Hepatocyte (in vitro differentiated cells): ENCODE data around the gene PHIP. TPM values are rescaled to one million over a fixed set of nuclear protein-coding genes. Genes with fewer than 3 reads are reported as not detected.

Experiments
- DNase-seq: peaks from one replicate; pipeline ENCODE4 v3.0.0-alpha.2; 2016; ENCODE audit warnings: low spot score
- H2AFZ ChIP-seq: fragments of 200-600 bp; sonication (generic); 2 replicates; pipeline ENCODE4 v1.6.0; 2016; ENCODE audit warnings: antibody characterized with exemption, mild to moderate bottlenecking
- H3K27ac ChIP-seq: fragments of 200-600 bp; sonication (generic); 2 replicates; pipeline ENCODE4 v1.5.1; 2016; ENCODE audit warnings: mild to moderate bottlenecking
- H3K27me3 ChIP-seq: fragments of 200-600 bp; sonication (generic); 2 replicates; pipeline ENCODE4 v1.6.1; 2016
- H3K36me3 ChIP-seq: fragments of 200-600 bp; sonication (generic); replicated peaks from 2 replicates; pipeline ENCODE4 v1.5.1; 2016; ENCODE audit warnings: low read depth; ENCODE audit not compliant: insufficient read depth
- H3K4me1 ChIP-seq: fragments of 200-600 bp; sonication (generic); 2 replicates; pipeline ENCODE4 v1.5.1; 2016; ENCODE audit warnings: mild to moderate bottlenecking, moderate library complexity; ENCODE audit not compliant: insufficient read depth
- H3K4me2 ChIP-seq: fragments of 200-600 bp; sonication (generic); 2 replicates; pipeline ENCODE4 v1.6.0; 2016
- H3K4me3 ChIP-seq: fragments of 200-600 bp; sonication (generic); 2 replicates; pipeline ENCODE4 v1.5.1; 2016; ENCODE audit warnings: mild to moderate bottlenecking
- H3K79me2 ChIP-seq: fragments of 200-600 bp; sonication (generic); 2 replicates; pipeline ENCODE4 v1.6.0; 2017; ENCODE audit warnings: mild to moderate bottlenecking
- H3K9me2 ChIP-seq: fragments of 200-600 bp; sonication (generic); replicated peaks from 2 replicates; pipeline ENCODE4 v1.6.0; 2017; ENCODE audit warnings: mild to moderate bottlenecking; ENCODE audit not compliant: insufficient read depth
- H3K9me3 ChIP-seq: fragments of 200-600 bp; sonication (generic); 2 replicates; pipeline ENCODE4 v1.5.1; 2016; ENCODE audit warnings: low read depth, mild to moderate bottlenecking
- H4K20me1 ChIP-seq: fragments of 200-600 bp; sonication (generic); 2 replicates; pipeline ENCODE4 v1.6.0; 2016; ENCODE audit warnings: mild to moderate bottlenecking; ENCODE audit not compliant: insufficient read depth, poor library complexity, severe bottlenecking
- EZH2 ChIP-seq: fragments of 200-600 bp; sonication (generic); IDR thresholded peaks from 2 replicates; pipeline ENCODE4 v1.6.1; 2016; ENCODE audit warnings: antibody characterized with exemption, mild to moderate bottlenecking, borderline replicate concordance
- EZH2phosphoT487 ChIP-seq: fragments of 200-600 bp; sonication (generic); IDR thresholded peaks from one replicate; pipeline ENCODE4 v1.6.1; 2018; ENCODE audit warnings: antibody characterized with exemption, mild to moderate bottlenecking, low read depth, moderate library complexity; ENCODE audit not compliant: unreplicated experiment, severe bottlenecking
- WGBS: methylation state at CpG from one replicate; pipeline ENCODE4 v1.1.6; 2016; ENCODE audit warnings: low lambda C conversion rate; ENCODE audit errors: missing lambda C conversion rate; 5-methylcytosine and 5-hydroxymethylcytosine counted together
- polyA plus RNA-seq: library from polyadenylated mRNA; unstranded; fragments of >200 nt; fragmentation: Nextera tagmentation; extraction: Ambion mirVana; gene quantifications from 2 replicates; pipeline ENCODE4 v1.2.1, GENCODE V29; 2016
- total RNA-seq: library from RNA; depleted of rRNA; stranded (reverse); fragments of >200 nt; gene quantifications from 2 replicates; pipeline ENCODE4 v1.2.3, GENCODE V29; 2014
- TF ChIP-seq, protein P1 (sequence below): fragments of 200-600 bp; sonication (generic); IDR thresholded peaks from 2 replicates; pipeline ENCODE4 v1.5.1; 2016; ENCODE audit warnings: antibody characterized with exemption, mild to moderate bottlenecking; ENCODE audit not compliant: poor library complexity

Gene PHIP
- total and polyA plus RNA-seq, 2 experiments from 2014 or later: 15.2 to 44.4 TPM

DNA sequence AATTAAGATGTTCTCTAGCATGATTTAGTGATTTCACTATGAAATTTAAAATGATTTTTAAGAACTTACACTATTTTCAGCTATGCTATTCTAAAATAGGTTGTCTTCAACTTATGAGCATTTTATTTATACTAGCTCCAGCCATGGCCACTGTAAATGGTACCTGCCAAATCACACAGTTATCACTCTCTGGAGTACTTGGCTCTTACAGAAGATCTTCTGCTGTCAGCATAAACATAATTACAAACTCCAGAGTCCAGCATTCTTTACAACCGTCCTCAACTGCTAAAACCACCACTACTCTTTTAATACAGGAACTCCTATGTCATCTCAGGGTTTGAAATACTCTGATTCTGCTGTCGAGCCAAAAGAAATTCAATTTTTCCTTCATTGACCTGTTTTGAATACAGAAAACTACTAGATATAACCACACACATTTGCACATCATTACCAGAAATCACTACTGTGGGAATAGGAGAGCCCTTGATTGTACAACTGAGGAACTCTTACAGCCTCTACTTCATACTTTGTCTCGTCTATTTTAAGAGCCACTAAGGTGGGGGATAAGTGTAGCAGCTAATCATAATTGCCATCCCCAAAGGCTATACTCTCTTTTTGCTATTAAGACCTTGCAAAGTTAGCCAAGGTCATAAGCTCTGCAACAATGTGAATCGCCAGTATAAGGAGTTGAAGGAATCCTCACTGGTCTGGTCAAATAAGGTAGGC lies 93.7 kb downstream of the PHIP start:
- Histone ChIP-seq H3K4me1 (no peaks in the 10 kb centered on the region), H3K79me2 (no peaks in the 10 kb centered on the region), H3K4me3 (no peak overlapping the region), H3K27ac (no peak overlapping the region), H3K36me3 (peaks cover 7% of the 10 kb centered on the region), H3K9me2 (no peaks in the 10 kb centered on the region), H2AFZ (no peak overlapping the region), H3K4me2 (no peak overlapping the region), H4K20me1 (no peaks in the 10 kb centered on the region), H3K9me3 (no peaks in the 10 kb centered on the region), H3K27me3 (no peaks in the 10 kb centered on the region)
- TF ChIP-seq, protein P1, sequence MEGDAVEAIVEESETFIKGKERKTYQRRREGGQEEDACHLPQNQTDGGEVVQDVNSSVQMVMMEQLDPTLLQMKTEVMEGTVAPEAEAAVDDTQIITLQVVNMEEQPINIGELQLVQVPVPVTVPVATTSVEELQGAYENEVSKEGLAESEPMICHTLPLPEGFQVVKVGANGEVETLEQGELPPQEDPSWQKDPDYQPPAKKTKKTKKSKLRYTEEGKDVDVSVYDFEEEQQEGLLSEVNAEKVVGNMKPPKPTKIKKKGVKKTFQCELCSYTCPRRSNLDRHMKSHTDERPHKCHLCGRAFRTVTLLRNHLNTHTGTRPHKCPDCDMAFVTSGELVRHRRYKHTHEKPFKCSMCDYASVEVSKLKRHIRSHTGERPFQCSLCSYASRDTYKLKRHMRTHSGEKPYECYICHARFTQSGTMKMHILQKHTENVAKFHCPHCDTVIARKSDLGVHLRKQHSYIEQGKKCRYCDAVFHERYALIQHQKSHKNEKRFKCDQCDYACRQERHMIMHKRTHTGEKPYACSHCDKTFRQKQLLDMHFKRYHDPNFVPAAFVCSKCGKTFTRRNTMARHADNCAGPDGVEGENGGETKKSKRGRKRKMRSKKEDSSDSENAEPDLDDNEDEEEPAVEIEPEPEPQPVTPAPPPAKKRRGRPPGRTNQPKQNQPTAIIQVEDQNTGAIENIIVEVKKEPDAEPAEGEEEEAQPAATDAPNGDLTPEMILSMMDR: no peak
- TF ChIP-seq EZH2phosphoT487: no peak
- DNase-seq: no peak
- WGBS: 82% methylated on average over 4 of the region's 4 CpGs

DNA sequence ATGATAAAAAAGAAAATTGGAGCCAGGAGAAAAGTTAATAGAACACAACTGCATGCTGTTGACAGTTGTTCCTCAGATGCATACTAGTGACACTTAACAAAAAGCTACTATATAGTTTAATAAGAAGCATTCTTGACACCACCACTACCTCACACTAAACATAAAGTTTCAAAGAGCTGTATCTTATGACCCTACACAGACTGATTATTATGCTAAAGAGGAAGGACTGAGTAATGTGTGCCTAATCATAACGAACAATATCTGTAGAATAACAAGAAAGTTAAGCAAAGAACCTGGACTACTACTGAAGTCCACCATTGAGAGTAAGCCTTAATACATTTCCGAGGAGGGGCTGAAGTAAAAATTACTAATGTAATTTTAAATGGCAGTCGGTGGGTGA lies 110.9 kb downstream of the PHIP start:
- Histone ChIP-seq H3K27ac (no peak overlapping the region), H3K4me1 (no peaks in the 10 kb centered on the region), H3K4me2 (no peak overlapping the region), H3K4me3 (no peak overlapping the region), H3K36me3 (no peaks in the 10 kb centered on the region), H2AFZ (no peak overlapping the region), H3K27me3 (no peaks in the 10 kb centered on the region), H3K9me2 (no peaks in the 10 kb centered on the region), H3K9me3 (no peaks in the 10 kb centered on the region), H4K20me1 (peaks cover 2% of the 10 kb centered on the region), H3K79me2 (peaks cover 4% of the 10 kb centered on the region)
- WGBS: 98% methylated on average over 3 of the region's 3 CpGs
- DNase-seq: no peak
- no peak for TF ChIP-seq EZH2phosphoT487
- TF ChIP-seq EZH2: no peak
- TF ChIP-seq, protein P1: no peak

DNA sequence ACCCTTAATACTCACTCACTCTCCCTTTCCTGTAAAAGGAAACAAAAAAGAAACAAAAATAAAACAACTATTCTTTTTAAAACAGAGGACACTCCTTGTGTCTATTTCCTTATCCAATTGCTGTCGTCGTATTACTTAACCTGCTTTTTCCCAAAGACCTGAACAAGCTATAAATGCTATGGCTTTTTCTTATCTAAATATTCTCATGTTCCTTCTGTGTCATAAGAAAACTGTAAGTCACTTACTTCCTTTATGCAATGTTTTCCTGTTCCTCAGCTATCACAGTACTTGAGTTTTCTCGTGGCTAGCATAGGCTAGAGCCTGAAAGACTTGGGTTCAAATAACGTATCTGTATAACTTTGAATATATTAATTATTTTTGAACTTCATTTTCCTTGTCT lies 111.5 kb downstream of the PHIP start:
- Histone ChIP-seq H3K27me3 (no peaks in the 10 kb centered on the region), H3K4me2 (no peak overlapping the region), H2AFZ (no peak overlapping the region), H3K27ac (no peak overlapping the region), H4K20me1 (peaks cover 2% of the 10 kb centered on the region), H3K9me3 (no peaks in the 10 kb centered on the region), H3K9me2 (no peaks in the 10 kb centered on the region), H3K79me2 (peaks cover 4% of the 10 kb centered on the region), H3K4me3 (no peak overlapping the region), H3K36me3 (no peaks in the 10 kb centered on the region), H3K4me1 (no peaks in the 10 kb centered on the region)
- TF ChIP-seq EZH2 (no peak), EZH2phosphoT487 (no peak)
- TF ChIP-seq, protein P1: no peak
- 96% methylated on average over 4 of the region's 4 CpGs for WGBS
- DNase-seq: no peak

DNA sequence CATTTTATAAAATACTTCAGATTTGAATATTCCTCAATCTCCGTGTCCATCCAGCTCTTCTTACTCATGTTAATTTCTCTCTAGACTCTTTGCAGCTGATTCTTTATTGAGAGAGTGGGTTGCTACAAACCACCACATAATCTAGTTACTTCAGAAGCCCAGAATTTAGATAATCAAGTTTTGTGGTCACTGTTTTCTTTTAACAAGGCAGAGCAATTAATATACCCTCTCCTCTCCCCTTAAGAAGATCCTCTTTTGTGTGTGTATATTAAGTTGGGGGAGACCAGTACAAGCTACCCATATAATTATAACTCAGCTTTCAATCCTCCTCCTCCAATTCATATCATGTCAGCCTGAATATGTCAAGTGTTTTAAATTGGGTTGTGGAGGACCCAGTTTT lies 115.6 kb downstream of the PHIP start:
- Histone ChIP-seq H2AFZ (no peak overlapping the region), H3K4me2 (no peak overlapping the region), H3K9me2 (no peaks in the 10 kb centered on the region), H3K79me2 (no peaks in the 10 kb centered on the region), H3K27ac (no peak overlapping the region), H3K27me3 (no peaks in the 10 kb centered on the region), H4K20me1 (no peaks in the 10 kb centered on the region), H3K36me3 (peaks cover 3% of the 10 kb centered on the region), H3K9me3 (no peaks in the 10 kb centered on the region), H3K4me1 (no peaks in the 10 kb centered on the region), H3K4me3 (no peak overlapping the region)
- no peak for DNase-seq
- WGBS: 100% methylated on average over 1 of the region's 1 CpG
- TF ChIP-seq EZH2phosphoT487 (no peak), EZH2 (no peak)
- TF ChIP-seq, protein P1: no peak
